HL-60 (cell line): ENCODE measurements around the gene YIF1B.

ENCODE experiments used
- DNase-seq, 2 experiments: peaks; one replicate each; pipeline ENCODE4 v3.0.0-alpha.2; 2010 to 2020; ENCODE audit warnings: low read depth in 1 of 2, low spot score in 1 of 2
- H3K27ac ChIP-seq: fragments of 250-450 bp; sonication (Bioruptor Pico); replicated peaks from 2 replicates; pipeline ENCODE4 v1.5.1; 2020; ENCODE audit warnings: mild to moderate bottlenecking, moderate library complexity
- H3K27me3 ChIP-seq: fragments of 250-450 bp; sonication (Bioruptor Pico); 2 replicates; pipeline ENCODE4 v1.5.1; 2021; ENCODE audit warnings: mild to moderate bottlenecking, moderate library complexity; ENCODE audit not compliant: insufficient read depth, poor library complexity, severe bottlenecking
- H3K4me3 ChIP-seq: replicated peaks from 2 replicates; pipeline ENCODE4 v1.5.1; 2011; ENCODE audit warnings: mild to moderate bottlenecking, control low read depth, low read length; ENCODE audit not compliant: insufficient read depth
- GABPA ChIP-seq: IDR thresholded peaks from 2 replicates; pipeline ENCODE4 v1.6.1; 2012; ENCODE audit warnings: low read depth
- POLR2AphosphoS5 ChIP-seq: IDR thresholded peaks from 2 replicates; pipeline ENCODE4 v1.6.1; 2012; ENCODE audit warnings: low read depth
- SPI1 ChIP-seq: IDR thresholded peaks from 2 replicates; pipeline ENCODE4 v1.6.1; 2012; ENCODE audit warnings: low read depth, mild to moderate bottlenecking, borderline replicate concordance
- TF ChIP-seq, protein P1 (sequence below): IDR thresholded peaks from 2 replicates; pipeline ENCODE4 v1.6.1; 2012; ENCODE audit warnings: low read depth; ENCODE audit not compliant: insufficient replicate concordance
- TF ChIP-seq, protein P2 (sequence below): IDR thresholded peaks from one replicate; pipeline ENCODE4 v1.5.1; 2011; ENCODE audit warnings: low read length, control low read depth, inconsistent platforms; ENCODE audit not compliant: insufficient read depth

Gene YIF1B

DNA sequence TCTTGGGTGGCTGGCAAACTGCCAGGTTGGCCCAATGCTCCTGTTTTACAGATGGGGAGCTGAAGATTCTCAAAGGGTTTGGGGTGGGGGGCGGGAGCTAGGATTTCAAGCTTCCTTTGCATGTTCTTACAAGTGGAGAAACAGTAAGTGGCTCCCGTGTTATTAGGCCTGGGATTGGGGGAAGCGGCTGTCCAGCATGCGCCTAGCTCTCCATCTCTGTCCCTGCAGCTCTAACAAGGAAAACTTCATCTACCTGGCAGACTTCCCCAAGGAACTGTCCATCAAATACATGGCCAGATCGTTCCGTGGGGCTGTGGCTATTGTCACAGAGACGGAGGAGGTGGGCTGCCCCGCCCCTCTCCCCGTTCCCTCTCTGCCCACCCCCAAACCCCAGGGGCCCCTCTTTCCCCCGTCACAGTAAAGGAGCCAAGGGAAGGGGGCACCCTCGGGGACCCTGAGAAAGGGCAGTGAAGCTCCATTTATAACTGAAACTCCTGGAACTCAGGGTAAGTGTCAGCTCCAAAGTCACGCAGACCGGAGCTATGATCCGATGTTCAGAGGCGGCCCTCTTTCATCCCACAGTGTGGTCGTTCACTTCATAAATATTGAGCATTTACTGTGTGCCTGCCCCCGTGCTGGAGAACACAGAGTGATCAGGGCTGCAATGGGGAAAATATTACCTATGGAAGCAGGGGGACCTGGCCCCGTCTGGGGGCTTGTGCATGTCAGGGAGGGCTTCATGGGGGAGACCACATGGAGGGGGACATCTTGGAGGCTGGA is 43.7 kb upstream of the YIF1B start:
- H3K4me3 ChIP-seq = no peak overlapping the region
- DNase-seq = no peak
- peaks cover 29% of the 10 kb centered on the region for H3K27me3 ChIP-seq
- TF ChIP-seq, protein P1, sequence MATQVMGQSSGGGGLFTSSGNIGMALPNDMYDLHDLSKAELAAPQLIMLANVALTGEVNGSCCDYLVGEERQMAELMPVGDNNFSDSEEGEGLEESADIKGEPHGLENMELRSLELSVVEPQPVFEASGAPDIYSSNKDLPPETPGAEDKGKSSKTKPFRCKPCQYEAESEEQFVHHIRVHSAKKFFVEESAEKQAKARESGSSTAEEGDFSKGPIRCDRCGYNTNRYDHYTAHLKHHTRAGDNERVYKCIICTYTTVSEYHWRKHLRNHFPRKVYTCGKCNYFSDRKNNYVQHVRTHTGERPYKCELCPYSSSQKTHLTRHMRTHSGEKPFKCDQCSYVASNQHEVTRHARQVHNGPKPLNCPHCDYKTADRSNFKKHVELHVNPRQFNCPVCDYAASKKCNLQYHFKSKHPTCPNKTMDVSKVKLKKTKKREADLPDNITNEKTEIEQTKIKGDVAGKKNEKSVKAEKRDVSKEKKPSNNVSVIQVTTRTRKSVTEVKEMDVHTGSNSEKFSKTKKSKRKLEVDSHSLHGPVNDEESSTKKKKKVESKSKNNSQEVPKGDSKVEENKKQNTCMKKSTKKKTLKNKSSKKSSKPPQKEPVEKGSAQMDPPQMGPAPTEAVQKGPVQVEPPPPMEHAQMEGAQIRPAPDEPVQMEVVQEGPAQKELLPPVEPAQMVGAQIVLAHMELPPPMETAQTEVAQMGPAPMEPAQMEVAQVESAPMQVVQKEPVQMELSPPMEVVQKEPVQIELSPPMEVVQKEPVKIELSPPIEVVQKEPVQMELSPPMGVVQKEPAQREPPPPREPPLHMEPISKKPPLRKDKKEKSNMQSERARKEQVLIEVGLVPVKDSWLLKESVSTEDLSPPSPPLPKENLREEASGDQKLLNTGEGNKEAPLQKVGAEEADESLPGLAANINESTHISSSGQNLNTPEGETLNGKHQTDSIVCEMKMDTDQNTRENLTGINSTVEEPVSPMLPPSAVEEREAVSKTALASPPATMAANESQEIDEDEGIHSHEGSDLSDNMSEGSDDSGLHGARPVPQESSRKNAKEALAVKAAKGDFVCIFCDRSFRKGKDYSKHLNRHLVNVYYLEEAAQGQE = no peak
- TF ChIP-seq POLR2AphosphoS5 (no peak), GABPA (no peak), SPI1 (no peak)
- TF ChIP-seq, protein P2, sequence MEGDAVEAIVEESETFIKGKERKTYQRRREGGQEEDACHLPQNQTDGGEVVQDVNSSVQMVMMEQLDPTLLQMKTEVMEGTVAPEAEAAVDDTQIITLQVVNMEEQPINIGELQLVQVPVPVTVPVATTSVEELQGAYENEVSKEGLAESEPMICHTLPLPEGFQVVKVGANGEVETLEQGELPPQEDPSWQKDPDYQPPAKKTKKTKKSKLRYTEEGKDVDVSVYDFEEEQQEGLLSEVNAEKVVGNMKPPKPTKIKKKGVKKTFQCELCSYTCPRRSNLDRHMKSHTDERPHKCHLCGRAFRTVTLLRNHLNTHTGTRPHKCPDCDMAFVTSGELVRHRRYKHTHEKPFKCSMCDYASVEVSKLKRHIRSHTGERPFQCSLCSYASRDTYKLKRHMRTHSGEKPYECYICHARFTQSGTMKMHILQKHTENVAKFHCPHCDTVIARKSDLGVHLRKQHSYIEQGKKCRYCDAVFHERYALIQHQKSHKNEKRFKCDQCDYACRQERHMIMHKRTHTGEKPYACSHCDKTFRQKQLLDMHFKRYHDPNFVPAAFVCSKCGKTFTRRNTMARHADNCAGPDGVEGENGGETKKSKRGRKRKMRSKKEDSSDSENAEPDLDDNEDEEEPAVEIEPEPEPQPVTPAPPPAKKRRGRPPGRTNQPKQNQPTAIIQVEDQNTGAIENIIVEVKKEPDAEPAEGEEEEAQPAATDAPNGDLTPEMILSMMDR = no peak
- H3K27ac ChIP-seq = no peak overlapping the region

DNA sequence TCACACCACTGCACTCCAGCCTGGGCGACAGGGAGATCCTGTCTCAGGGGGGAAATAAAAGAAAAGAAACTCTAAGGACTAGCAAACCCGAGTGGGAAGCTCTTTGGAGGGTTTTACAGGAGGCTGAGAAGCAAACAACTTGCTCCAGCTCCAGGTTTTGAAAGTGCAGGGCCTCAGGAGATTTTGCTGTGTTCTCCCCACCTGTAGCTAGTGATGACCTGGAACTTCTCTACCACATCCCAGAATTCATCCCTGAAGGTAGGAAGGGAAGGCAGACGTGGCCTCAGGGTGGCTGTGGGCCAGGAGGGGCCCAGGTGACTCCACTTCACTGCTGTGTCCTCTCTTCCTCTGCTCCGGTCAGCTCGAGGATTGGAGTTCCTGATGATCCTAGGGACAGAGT is 42.3 kb upstream of the YIF1B start:
- no peak overlapping the region for H3K27ac ChIP-seq
- H3K27me3 ChIP-seq = peaks cover 28% of the 10 kb centered on the region
- no peak overlapping the region for H3K4me3 ChIP-seq
- no peak for DNase-seq
- no peak for TF ChIP-seq SPI1
- TF ChIP-seq, protein P1 = no peak
- TF ChIP-seq, protein P2 = no peak
- no peak for TF ChIP-seq GABPA
- no peak for TF ChIP-seq POLR2AphosphoS5

DNA sequence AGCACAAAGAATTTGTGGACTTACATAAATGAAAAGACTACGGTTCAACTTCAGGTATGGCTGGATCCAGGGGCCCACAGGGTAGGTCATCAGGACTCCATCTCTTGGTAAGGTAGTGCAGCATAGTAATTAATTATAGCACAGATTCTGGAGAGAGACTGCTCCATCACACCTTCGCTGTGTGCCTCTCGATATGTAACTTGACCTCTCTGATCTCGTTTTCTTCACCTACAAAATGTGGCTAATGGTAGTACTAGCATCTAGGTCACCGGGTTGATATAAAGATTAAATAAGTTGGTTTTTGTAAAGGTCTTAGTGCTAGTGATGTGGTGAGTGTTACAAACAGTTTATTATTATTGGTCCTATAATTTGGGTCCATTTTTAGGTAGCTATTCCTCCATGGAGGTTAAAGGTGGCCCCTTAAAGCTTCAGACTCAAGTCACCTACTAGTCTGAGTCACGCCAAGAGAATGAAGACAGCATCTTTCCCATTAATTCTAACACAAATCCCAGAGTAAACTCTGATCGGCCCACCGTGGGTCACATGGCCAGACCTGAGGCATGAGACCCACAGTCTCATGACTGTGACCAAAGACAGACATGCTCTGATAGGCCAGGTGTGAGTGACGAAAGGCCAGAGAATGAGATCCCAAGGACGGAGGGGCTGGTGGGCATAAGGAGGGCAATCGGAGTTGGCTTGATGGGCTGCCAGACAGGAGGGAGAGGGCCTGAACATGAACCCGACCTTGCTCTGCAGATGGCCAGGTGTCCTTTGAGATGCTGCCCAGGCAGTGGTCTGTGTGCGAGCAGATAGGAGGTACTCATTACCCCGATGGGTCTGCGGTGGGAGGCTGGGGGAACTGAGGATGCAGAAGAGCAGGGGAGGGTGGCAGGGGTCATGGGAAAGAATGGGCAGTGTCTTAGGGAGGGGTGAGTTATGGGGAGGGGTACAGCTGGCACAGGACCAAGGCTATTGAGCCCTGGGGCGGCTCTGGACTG is 40.3 kb upstream of the YIF1B start:
- TF ChIP-seq, protein P2 = no peak
- no peak for TF ChIP-seq SPI1
- no peak for TF ChIP-seq POLR2AphosphoS5
- TF ChIP-seq GABPA = no peak
- TF ChIP-seq, protein P1 = no peak
- H3K4me3 ChIP-seq = no peak overlapping the region
- no peak for DNase-seq
- peaks cover 21% of the 10 kb centered on the region for H3K27me3 ChIP-seq
- H3K27ac ChIP-seq = no peak overlapping the region
